ENCODE data around the gene BIRC7.

Gene BIRC7

DNA sequence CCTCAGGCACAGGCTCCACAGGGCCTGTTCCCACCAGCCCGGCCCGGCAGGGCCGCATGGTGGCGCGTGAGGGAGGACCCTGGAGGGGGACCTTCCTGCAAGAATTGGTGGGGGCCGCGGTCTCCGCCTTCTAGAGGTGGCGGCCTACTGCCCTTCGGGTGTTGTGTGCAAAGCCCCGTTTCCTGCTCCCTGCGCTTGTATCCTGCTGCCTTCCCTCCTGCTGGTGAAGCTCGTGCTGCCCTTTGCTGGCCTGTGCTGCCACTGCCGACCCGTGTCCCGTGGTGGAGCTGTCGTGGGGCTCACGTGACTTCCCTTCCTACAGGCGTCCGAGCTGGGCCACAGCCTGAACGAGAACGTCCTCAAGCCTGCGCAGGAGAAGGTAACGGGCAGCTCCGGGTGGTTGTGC lies 48.8 kb downstream of the BIRC7 start:
- DNase-seq = no peak

- DNase-seq = no peak
Observed at GRCh38 chr20:63284981-63285524, 49.3 kb downstream of the BIRC7 start.

DNA sequence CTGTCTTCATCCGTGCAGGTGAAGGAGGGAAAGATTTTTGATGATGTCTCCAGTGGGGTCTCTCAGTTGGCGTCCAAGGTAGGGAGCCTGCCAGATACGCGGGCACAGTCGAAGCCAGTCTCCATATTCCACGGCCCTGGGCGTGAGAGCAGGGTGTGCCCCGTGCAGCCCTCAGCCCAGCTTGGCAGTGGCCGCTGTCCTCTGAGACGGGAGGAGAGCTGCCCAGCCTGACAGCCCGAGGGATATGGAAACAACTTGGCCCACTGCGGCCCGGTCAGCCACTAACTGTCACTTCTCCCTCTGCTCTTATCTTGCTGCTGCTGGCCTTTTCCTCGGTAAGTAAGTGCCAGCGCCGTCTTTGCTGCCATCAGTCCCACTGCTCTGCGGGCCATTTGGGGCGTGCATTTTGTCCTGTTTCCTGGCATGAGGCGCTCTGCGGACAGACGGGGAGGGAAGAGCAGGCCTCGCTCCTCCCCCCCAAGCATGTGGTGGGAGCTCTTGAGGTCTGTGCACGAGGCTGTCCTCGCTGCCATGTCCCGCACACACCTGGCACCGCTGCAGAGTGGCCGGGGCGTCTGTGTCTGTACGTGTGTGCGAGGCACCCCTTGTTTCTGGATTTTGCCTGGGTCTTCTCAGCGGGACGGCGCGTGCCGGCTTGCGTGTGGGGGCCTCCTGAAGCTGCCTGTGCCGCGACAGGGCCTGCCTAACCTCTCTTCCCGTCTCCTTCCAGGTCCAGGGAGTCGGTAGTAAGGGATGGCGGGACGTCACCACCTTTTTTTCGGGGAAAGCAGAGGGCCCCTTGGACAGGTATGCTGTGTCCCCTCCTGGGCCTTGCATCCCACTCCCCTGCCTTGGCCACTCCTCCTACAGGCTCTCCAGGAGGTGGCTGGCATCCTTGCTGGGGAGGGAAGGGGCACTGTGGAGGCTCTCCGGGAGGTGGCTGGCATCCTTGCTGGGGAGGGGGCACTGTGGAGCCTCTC lies 50.2 kb downstream of the BIRC7 start:
- no peak for DNase-seq

DNA sequence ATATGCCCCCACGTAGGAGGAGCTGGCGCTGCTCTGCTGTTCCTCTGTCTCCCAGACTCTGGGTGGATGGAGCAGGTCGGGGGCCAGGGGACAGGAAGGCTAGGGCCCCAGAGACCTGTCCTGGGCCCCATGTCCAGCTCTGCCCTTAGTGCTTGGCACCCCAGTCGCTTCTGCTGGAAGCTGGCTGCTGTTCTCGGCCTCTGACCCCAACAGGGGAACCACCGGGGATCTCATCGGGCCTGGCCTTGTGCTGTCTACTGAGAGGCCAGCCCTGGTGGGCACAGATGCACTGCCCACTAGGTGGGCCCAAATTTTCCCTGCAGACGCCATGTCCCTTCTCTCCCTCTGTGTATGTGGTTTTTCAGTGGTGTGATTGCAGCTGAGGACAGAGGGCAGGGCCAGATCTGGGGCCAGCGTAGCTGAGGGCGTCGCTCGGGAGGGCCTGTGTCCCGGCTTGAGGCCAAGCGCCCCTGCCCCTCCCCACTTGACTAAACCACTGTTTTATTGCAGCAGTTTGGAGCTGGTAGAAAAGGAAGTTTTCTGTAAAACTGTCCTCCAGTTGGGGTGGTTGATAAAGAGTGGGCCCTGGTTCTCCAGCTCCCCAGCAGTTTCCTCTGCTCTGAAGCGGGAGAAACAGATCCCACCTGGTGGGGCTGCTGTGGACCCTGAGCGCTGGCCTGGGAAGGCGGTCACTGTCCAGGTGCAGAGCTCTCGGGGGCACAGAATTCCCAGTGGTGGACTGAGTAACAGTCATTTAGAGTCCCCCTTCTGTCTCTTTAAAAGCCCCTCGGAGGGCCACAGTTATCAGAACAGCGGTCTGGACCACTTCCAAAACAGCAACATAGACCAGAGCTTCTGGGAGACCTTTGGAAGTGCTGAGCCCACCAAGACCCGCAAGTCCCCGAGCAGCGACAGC lies 51.3 kb downstream of the BIRC7 start:
- DNase-seq = no peak

DNA sequence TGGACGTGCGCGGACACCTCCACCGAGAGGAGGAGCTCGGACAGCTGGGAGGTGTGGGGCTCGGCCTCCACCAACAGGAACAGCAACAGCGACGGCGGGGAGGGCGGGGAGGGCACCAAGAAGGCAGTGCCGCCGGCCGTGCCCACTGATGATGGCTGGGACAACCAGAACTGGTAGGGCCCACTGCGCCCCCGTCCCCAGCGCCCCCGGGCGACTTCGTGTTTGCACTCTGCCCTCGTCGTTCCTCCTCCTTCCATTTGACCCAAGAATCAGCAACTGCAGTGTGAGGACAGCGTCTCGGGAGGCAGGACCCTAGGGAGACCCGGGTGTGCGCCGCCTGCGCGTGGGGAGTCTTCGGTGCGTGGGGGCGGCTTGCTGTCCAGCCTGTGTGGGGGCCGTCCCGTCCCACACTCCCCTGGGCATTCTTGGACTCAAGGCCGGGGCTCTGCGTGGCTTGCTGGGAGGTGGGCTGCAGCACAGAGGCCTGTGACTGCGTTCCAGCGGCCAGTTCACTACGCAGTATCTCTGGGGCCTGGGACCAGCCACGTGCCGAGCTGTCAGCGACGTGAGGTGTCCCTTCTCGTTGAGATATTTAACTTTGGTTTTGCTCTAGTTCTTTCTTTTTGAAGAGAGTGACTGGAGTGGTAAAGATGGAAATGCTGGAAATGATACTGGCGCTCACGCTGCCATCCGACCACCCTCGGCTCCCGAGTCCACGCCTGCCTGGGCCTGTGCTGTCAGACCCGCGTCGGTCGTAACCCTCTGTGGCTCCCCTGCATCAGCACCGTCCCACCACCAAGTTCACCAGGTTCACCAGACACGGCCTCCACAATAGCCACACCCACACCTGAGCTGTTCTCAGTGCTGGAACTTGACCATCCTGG lies 52.2 kb downstream of the BIRC7 start:
- no peak for DNase-seq

GRCh38 chr20:63288581-63289251 lies 53.0 kb downstream of the BIRC7 start:
- DNase-seq = no peak

- no peak for DNase-seq
Observed at GRCh38 chr20:63289311-63290135, 53.8 kb downstream of the BIRC7 start.
